B cell (primary cell): Measurements from ENCODE around the gene SLIT3. TPM values are rescaled to one million over a fixed set of nuclear protein-coding genes. Genes with fewer than 3 reads are reported as not detected.

Experiments
- ATAC-seq: fragments of 200-7000 bp; cut with Tn5 transposase; one replicate; pipeline ENCODE4 v1.10.0; 2021; ENCODE audit warnings: low read depth, mild to moderate bottlenecking, moderate number of reproducible peaks, moderate library complexity
- CTCF ChIA-PET: fragments of 350-600 bp; sonication (Branson Sonifier 250); formaldehyde crosslinking; loops from one replicate; lab custom pipeline; 2021; ENCODE audit warnings: antibody characterized with exemption, inconsistent platforms; lab: Charles Lee
- POLR2A ChIA-PET: fragments of 350-600 bp; sonication (Branson Sonifier 250); formaldehyde crosslinking; loops from one replicate; lab custom pipeline; 2021; ENCODE audit warnings: antibody characterized with exemption; lab: Charles Lee
- DNase-seq: peaks from one replicate; pipeline ENCODE4 v3.0.0; 2013
- H2AFZ ChIP-seq: 2 replicates; pipeline ENCODE4 v1.6.1; 2012; ENCODE audit warnings: mild to moderate bottlenecking, low read depth, low read length; ENCODE audit not compliant: insufficient read depth, poor library complexity, severe bottlenecking
- H3K27ac ChIP-seq, 2 donors: 1 replicate in 1 of 2; 2 replicates in 1 of 2; pipeline ENCODE4 v1.5.1; 2012 to 2013; ENCODE audit warnings: low read length in 2 of 2, mild to moderate bottlenecking in 2 of 2, moderate library complexity in 1 of 2
- H3K27me3 ChIP-seq, 4 experiments: fragments of 200-600 bp in 1 of 4; sonication (generic) in 1 of 4; replicated peaks in 1 of 4; 1 replicate in 2 of 4; 2 replicates in 2 of 4; pipeline versions ENCODE4 v1.6.1 to v1.7.0; 2013 to 2016; ENCODE audit warnings: low read length in 3 of 4, mild to moderate bottlenecking in 2 of 4, mixed read lengths in 1 of 4, moderate library complexity in 1 of 4; ENCODE audit not compliant: insufficient read depth in 4 of 4, control insufficient read depth in 3 of 4; ENCODE audit errors: control extremely low read depth in 1 of 4
- H3K36me3 ChIP-seq, 2 experiments: replicated peaks in 1 of 2; 1 replicate in 1 of 2; 2 replicates in 1 of 2; pipeline versions ENCODE4 v1.6.1 to v1.7.1; 2013; ENCODE audit warnings: low read length in 1 of 2; ENCODE audit not compliant: insufficient read depth in 2 of 2, control insufficient read depth in 1 of 2; ENCODE audit errors: control extremely low read depth in 1 of 2, extremely low read depth in 1 of 2
- H3K4me1 ChIP-seq, 2 donors: fragments of 200-600 bp in 1 of 2; sonication (generic) in 1 of 2; 1 replicate in 1 of 2; 2 replicates in 1 of 2; pipeline versions ENCODE4 v1.5.1 to v1.6.1; 2013 to 2017; ENCODE audit warnings: low read length in 2 of 2; ENCODE audit not compliant: control insufficient read depth in 2 of 2, insufficient read depth in 2 of 2
- H3K4me2 ChIP-seq: replicated peaks from 2 replicates; pipeline ENCODE3; 2012; ENCODE audit warnings: mild to moderate bottlenecking, low read depth, low read length; ENCODE audit not compliant: poor library complexity, severe bottlenecking
- H3K4me3 ChIP-seq, 5 experiments: fragments of 200-600 bp in 1 of 5; sonication (generic) in 1 of 5; 1 replicate in 3 of 5; 2 replicates in 2 of 5; pipeline versions ENCODE4 v1.5.1 to v1.7.0; 2011 to 2016; ENCODE audit warnings: low read length in 4 of 5, mild to moderate bottlenecking in 4 of 5, low read depth in 2 of 5, control low read depth in 1 of 5, moderate library complexity in 1 of 5; ENCODE audit not compliant: insufficient read depth in 1 of 5; ENCODE audit errors: control extremely low read depth in 1 of 5, extremely low read depth in 1 of 5
- H3K79me2 ChIP-seq: fragments of 200-600 bp; sonication (generic); one replicate; pipeline ENCODE4 v1.6.0; 2016; ENCODE audit warnings: low read length; ENCODE audit not compliant: control insufficient read depth, insufficient read depth
- H3K9ac ChIP-seq: fragments of 200-600 bp; sonication (generic); 2 replicates; pipeline ENCODE4 v1.6.1; 2017; ENCODE audit warnings: mild to moderate bottlenecking, low read length, moderate library complexity
- H3K9me3 ChIP-seq, 3 donors: one replicate each; pipeline versions ENCODE4 v1.6.1 to v1.7.1; 2013; ENCODE audit warnings: low read length in 2 of 3; ENCODE audit not compliant: control insufficient read depth in 2 of 3, insufficient read depth in 1 of 3; ENCODE audit errors: control extremely low read depth in 1 of 3
- H4K20me1 ChIP-seq: 2 replicates; pipeline ENCODE4 v1.6.0; 2012; ENCODE audit warnings: mild to moderate bottlenecking, low read length; ENCODE audit not compliant: insufficient read depth, control insufficient read depth, poor library complexity, severe bottlenecking
- H3K27ac Mint-ChIP-seq: one replicate; pipeline ENCODE4 v1.8.0; 2021; ENCODE audit warnings: mixed read lengths
- H3K27me3 Mint-ChIP-seq: one replicate; pipeline ENCODE4 v1.8.0; 2021; ENCODE audit warnings: mixed read lengths
- H3K4me1 Mint-ChIP-seq: one replicate; pipeline ENCODE4 v1.8.0; 2021; ENCODE audit warnings: mixed read lengths
- H3K4me3 Mint-ChIP-seq: one replicate; pipeline ENCODE4 v1.8.0; 2021; ENCODE audit warnings: mixed read lengths
- H3K9me3 Mint-ChIP-seq: one replicate; pipeline ENCODE4 v1.8.0; 2022; ENCODE audit warnings: mixed read lengths; ENCODE audit not compliant: insufficient read depth
- EZH2 ChIP-seq: IDR thresholded peaks from 2 replicates; pipeline ENCODE4 v1.6.1; 2012; ENCODE audit warnings: borderline replicate concordance, low read depth, mild to moderate bottlenecking, moderate library complexity, low read length; ENCODE audit not compliant: insufficient read depth, poor library complexity, severe bottlenecking
- WGBS: methylation state at CpG from one replicate; pipeline ENCODE4 v1.1.5; 2013; ENCODE audit warnings: missing lambda C conversion rate; ENCODE audit not compliant: insufficient coverage; 5-methylcytosine and 5-hydroxymethylcytosine counted together
- intact Hi-C: fragments of 100-400 bp; cut with micrococcal nuclease; formaldehyde crosslinking; loops from one replicate; pipeline ENCODE4 v1.10.0; 2022
- polyA plus RNA-seq: library from polyadenylated mRNA; depleted of rRNA; stranded (reverse); fragments of >200 nt; gene quantifications from 2 replicates; pipeline ENCODE4 v1.2.3, GENCODE V29; 2012
- total RNA-seq, 2 donors: library from RNA; stranded (reverse); fragments of 120-200 nt in 1 of 2; gene quantifications; 1 replicate in 1 of 2; 2 replicates in 1 of 2; pipeline versions ENCODE4 v1.2.3 to v1.2.4, GENCODE V29; 2013 to 2022
- TF ChIP-seq, protein P1 (sequence below): fragments of 200-600 bp; IDR thresholded peaks from one replicate; pipeline ENCODE4 v1.8.0; 2022; ENCODE audit warnings: antibody characterized with exemption, mild to moderate bottlenecking

Gene SLIT3
- total and polyA plus RNA-seq, 2 donors (not counting 1 experiment from before 2014, with no cell fraction given) = not detected

- no peak overlapping the region for H3K4me3 Mint-ChIP-seq
- H3K4me1 ChIP-seq = no peaks in the 10 kb centered on the region
- no peaks in the 10 kb centered on the region for H3K9me3 ChIP-seq
- no peak overlapping the region for H3K4me2 ChIP-seq
- ATAC-seq (no peak), DNase-seq (no peak)
- no peaks in the 10 kb centered on the region for H4K20me1 ChIP-seq
- no peak overlapping the region for H3K27ac Mint-ChIP-seq
- ChIA-PET POLR2A (no interaction called here), CTCF (no interaction called here)
- intact Hi-C loops = no loop called here
- no peaks in the 10 kb centered on the region for H3K4me1 Mint-ChIP-seq
- peaks cover 0 to 4% (median 0%) of the 10 kb centered on the region in 4 experiments for H3K27me3 ChIP-seq
- 100% methylated on average over 1 of the region's 3 CpGs for WGBS
- no peaks in the 10 kb centered on the region for H3K9me3 Mint-ChIP-seq
- TF ChIP-seq EZH2 = no peak
- TF ChIP-seq, protein P1, sequence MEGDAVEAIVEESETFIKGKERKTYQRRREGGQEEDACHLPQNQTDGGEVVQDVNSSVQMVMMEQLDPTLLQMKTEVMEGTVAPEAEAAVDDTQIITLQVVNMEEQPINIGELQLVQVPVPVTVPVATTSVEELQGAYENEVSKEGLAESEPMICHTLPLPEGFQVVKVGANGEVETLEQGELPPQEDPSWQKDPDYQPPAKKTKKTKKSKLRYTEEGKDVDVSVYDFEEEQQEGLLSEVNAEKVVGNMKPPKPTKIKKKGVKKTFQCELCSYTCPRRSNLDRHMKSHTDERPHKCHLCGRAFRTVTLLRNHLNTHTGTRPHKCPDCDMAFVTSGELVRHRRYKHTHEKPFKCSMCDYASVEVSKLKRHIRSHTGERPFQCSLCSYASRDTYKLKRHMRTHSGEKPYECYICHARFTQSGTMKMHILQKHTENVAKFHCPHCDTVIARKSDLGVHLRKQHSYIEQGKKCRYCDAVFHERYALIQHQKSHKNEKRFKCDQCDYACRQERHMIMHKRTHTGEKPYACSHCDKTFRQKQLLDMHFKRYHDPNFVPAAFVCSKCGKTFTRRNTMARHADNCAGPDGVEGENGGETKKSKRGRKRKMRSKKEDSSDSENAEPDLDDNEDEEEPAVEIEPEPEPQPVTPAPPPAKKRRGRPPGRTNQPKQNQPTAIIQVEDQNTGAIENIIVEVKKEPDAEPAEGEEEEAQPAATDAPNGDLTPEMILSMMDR = no peak
- H3K79me2 ChIP-seq = no peaks in the 10 kb centered on the region
- H3K9ac ChIP-seq = no peak overlapping the region
- H3K4me3 ChIP-seq = no peak overlapping the region
- H3K27me3 Mint-ChIP-seq = no peaks in the 10 kb centered on the region
- no peak overlapping the region for H2AFZ ChIP-seq
- no peaks in the 10 kb centered on the region for H3K36me3 ChIP-seq
- no peak overlapping the region for H3K27ac ChIP-seq
Measured at GRCh38 chr5:168788786-168789185, 512.2 kb downstream of the SLIT3 start.

GRCh38 chr5:168788107-168788506 is 512.8 kb downstream of the SLIT3 start:
- Histone ChIP-seq H3K27me3 (peaks cover 0 to 4% (median 0%) of the 10 kb centered on the region in 4 experiments), H4K20me1 (no peaks in the 10 kb centered on the region), H3K9me3 (no peaks in the 10 kb centered on the region), H3K9ac (no peak overlapping the region), H3K79me2 (no peaks in the 10 kb centered on the region), H3K27ac (no peak overlapping the region), H2AFZ (no peak overlapping the region), H3K4me2 (no peak overlapping the region), H3K4me3 (no peak overlapping the region), H3K4me1 (no peaks in the 10 kb centered on the region), H3K36me3 (no peaks in the 10 kb centered on the region)
- ATAC-seq (no peak), DNase-seq (no peak)
- H3K27me3 Mint-ChIP-seq = no peaks in the 10 kb centered on the region
- intact Hi-C loops = no loop called here
- ChIA-PET CTCF (no interaction called here), POLR2A (no interaction called here)
- TF ChIP-seq, protein P1 = no peak
- TF ChIP-seq EZH2 = no peak
- no peak overlapping the region for H3K27ac Mint-ChIP-seq
- 100% methylated on average over 2 of the region's 4 CpGs for WGBS
- no peak overlapping the region for H3K4me3 Mint-ChIP-seq
- H3K4me1 Mint-ChIP-seq = no peaks in the 10 kb centered on the region
- H3K9me3 Mint-ChIP-seq = no peaks in the 10 kb centered on the region
